GM12878 (cell line): ENCODE results near the gene TRIOBP.

Experiments used
- CEBPB ChIP-seq, 2 experiments: fragments of 150-350 bp in 1 of 2; IDR thresholded peaks; 2 replicates each; pipeline ENCODE4 v1.6.1; 2012 to 2014; ENCODE audit warnings: low read depth in 2 of 2, low read length in 2 of 2, borderline replicate concordance in 1 of 2, inconsistent platforms in 1 of 2
- CTCF ChIP-seq, 3 experiments: IDR thresholded peaks in 2 of 3; conservative IDR thresholded peaks in 1 of 3; 2 replicates each; pipeline ENCODE4 v1.5.1; 2011; ENCODE audit warnings: low read depth in 3 of 3, low read length in 3 of 3, mild to moderate bottlenecking in 3 of 3, control low read depth in 2 of 3, moderate library complexity in 2 of 3, inconsistent platforms in 1 of 3, mixed read lengths in 1 of 3; ENCODE audit not compliant: control insufficient read depth in 2 of 3, insufficient read depth in 1 of 3; ENCODE audit errors: extremely low read depth in 1 of 3
- EZH2 ChIP-seq: IDR thresholded peaks from 2 replicates; pipeline ENCODE4 v1.6.1; 2012; ENCODE audit warnings: low read depth, mild to moderate bottlenecking, control low read depth, inconsistent platforms, low read length, borderline replicate concordance; ENCODE audit not compliant: control insufficient read depth
- PBX3 ChIP-seq: IDR thresholded peaks from 2 replicates; pipeline ENCODE4 v1.6.1; 2011; ENCODE audit warnings: mild to moderate bottlenecking, low read depth, low read length, moderate library complexity; ENCODE audit not compliant: insufficient replicate concordance
- POLR2A ChIP-seq: IDR thresholded peaks from 2 replicates; pipeline ENCODE4 v1.6.1; 2011; ENCODE audit warnings: low read depth, mild to moderate bottlenecking, low read length
- POLR2AphosphoS5 ChIP-seq: IDR thresholded peaks from 2 replicates; pipeline ENCODE4 v1.6.1; 2011; ENCODE audit warnings: mild to moderate bottlenecking, low read length, inconsistent platforms
- TAF1 ChIP-seq: IDR thresholded peaks from 2 replicates; pipeline ENCODE4 v1.6.1; 2011; ENCODE audit warnings: mild to moderate bottlenecking, low read depth, low read length, borderline replicate concordance
- TF ChIP-seq, protein P1 (sequence below): IDR thresholded peaks from 2 replicates; pipeline ENCODE4 v1.6.1; 2012; ENCODE audit warnings: mild to moderate bottlenecking, low read depth, low read length

DNA sequence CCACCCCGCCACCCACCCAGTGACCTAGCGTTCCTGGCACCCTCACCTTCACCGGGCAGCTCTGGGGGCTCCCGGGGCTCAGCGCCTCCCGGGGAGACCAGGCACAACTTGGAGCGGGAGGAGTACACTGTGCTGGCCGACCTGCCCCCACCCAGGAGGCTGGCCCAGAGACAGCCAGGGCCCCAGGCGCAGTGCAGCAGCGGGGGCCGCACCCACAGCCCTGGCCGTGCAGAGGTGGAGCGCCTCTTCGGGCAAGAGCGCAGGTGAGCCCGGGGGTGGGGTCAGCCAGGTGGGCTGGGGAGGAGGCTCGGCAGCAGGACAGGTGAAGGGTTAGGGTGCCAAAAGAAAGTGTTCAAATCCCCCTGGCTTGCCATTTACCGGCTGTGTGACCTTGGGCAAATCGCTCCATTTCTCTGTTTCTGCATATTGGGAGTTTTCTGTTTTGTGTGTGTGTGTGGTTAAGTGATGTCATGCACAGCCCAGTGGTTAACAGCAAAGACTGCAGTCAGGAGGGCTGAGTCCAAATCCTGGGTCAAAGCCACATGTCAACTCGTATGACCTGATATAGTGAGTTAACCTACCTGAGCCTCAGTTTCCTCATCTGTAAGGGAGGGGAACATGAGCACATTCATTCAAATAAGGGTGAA lies 29.5 kb downstream of the TRIOBP start:
- TF ChIP-seq POLR2A (no peak), CEBPB (IDR thresholded peaks at IDR 0.05; ENCODE audit: borderline replicate concordance in 1 of 2, low read depth in 2 of 2, low read length in 2 of 2) (no peak), PBX3 (no peak), TAF1 (no peak), CTCF (IDR thresholded peaks at IDR 0.05 in 2 of 3, conservative IDR thresholded peaks at IDR 0.05 in 1 of 3; ENCODE audit: control insufficient read depth in 2 of 3, extremely low read depth in 1 of 3, insufficient read depth in 1 of 3, low read depth in 3 of 3, low read length in 3 of 3) (peak in 2 of 3 experiments; percentile 18 to 43; a peak in 1 of 6 replicates), POLR2AphosphoS5 (no peak), EZH2 (no peak)
- TF ChIP-seq, protein P1, sequence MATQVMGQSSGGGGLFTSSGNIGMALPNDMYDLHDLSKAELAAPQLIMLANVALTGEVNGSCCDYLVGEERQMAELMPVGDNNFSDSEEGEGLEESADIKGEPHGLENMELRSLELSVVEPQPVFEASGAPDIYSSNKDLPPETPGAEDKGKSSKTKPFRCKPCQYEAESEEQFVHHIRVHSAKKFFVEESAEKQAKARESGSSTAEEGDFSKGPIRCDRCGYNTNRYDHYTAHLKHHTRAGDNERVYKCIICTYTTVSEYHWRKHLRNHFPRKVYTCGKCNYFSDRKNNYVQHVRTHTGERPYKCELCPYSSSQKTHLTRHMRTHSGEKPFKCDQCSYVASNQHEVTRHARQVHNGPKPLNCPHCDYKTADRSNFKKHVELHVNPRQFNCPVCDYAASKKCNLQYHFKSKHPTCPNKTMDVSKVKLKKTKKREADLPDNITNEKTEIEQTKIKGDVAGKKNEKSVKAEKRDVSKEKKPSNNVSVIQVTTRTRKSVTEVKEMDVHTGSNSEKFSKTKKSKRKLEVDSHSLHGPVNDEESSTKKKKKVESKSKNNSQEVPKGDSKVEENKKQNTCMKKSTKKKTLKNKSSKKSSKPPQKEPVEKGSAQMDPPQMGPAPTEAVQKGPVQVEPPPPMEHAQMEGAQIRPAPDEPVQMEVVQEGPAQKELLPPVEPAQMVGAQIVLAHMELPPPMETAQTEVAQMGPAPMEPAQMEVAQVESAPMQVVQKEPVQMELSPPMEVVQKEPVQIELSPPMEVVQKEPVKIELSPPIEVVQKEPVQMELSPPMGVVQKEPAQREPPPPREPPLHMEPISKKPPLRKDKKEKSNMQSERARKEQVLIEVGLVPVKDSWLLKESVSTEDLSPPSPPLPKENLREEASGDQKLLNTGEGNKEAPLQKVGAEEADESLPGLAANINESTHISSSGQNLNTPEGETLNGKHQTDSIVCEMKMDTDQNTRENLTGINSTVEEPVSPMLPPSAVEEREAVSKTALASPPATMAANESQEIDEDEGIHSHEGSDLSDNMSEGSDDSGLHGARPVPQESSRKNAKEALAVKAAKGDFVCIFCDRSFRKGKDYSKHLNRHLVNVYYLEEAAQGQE = no peak
